KBM-7 (cell line): ENCODE data around the gene NUTM2B.
"Not testable (repeated sequence)": the region's sequence is repeated elsewhere in the genome, so short reads cannot be mapped to it uniquely, and the experiment has no call there.

Experiments
- DNase-seq: peaks from one replicate; pipeline ENCODE4 v3.0.0-alpha.2; 2015
- in situ Hi-C: fragments of 300-500 bp; cut with MboI; formaldehyde crosslinking; loops from 2 replicates; pipeline ENCODE4 v1.14.3; 2020; ENCODE audit warnings: low sequenced_read_pairs, low pct_unique_long_range_greater_than_20kb, mixed read lengths

NUTM2B gene

GRCh38 chr10:79720000-79720399, 17.0 kb downstream of the NUTM2B start:
- DNase-seq, in situ Hi-C loops: not testable (repeated sequence)

GRCh38 chr10:79726620-79727019, 23.6 kb downstream of the NUTM2B start:
- in situ Hi-C loops, DNase-seq: not testable (repeated sequence)

GRCh38 chr10:79744844-79745243, 41.8 kb downstream of the NUTM2B start:
- in situ Hi-C loops, result not testable (repeated sequence)
- peak; percentile 77 for DNase-seq

- in situ Hi-C loops, DNase-seq: not testable (repeated sequence)
These were observed 45.5 kb downstream of the NUTM2B start for GRCh38 chr10:79748510-79748909.

GRCh38 chr10:79753601-79754000, 50.6 kb downstream of the NUTM2B start:
- DNase-seq, in situ Hi-C loops: not testable (repeated sequence)

- in situ Hi-C loops, result not testable (repeated sequence)
- peak; percentile 14 for DNase-seq
These were observed 55.4 kb downstream of the NUTM2B start for GRCh38 chr10:79758297-79758993.
